ENCODE results near the gene KRTAP5-2. TPM values are rescaled to one million over a fixed set of nuclear protein-coding genes. Genes with fewer than 3 reads are reported as not detected.
A peak's percentile ranks its signal among the peaks of the same experiment; 100 is the strongest.

The KRTAP5-2 gene
- polyA plus RNA-seq, 3 donors: not detected

DNA sequence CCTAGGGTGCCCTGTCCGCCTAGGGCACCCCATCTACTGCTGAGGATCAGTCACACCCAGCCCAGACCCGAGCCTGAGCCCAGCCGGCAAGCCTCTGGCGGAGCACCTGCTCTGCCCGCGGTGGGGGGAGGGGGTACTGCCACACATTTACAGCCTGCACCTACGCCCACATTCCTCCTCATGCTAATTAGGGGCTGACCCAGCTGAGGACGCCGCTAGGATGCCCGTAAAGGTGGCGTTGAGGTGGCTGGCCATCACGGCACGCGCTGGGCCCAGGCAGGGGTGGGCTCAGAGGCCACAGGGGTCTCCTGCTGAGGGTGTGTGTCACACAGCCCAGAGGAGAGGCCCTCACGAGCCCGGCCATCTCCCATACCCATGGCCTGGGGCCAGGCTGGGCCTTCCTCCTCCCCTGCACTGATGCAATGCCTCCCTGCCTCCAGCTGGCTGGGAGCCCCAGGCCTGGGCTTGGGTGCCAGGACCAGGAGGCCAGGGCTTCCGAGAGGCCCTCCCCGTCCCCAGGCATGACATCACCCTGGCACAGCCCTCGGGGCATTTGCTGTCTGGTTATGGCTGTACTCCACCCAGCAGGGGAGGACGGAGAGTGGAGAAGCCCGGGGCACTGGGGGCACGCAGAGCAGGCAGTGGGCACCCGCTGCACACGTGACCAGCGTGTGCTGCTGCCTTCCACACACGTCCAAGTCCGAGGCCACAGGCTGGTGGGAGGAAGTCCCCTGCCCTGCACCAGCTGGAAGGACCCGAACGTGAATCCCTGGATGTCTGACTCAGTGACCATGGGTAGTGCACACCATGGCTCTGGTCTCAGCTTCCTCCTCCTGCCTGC lies 38.8 kb downstream of the KRTAP5-2 start:
- Histone ChIP-seq H3K27ac (ENCODE audit: low read depth in 1 of 2, low read length in 2 of 2) (no peak overlapping the region), H3K4me2 (replicated peaks; ENCODE audit: extremely low read depth, low read length, poor library complexity, severe bottlenecking) (no peak overlapping the region), H3K79me2 (ENCODE audit: insufficient read depth, low read length) (no peaks in the 10 kb centered on the region), H3K36me3 (replicated peaks in 1 of 2; ENCODE audit: control insufficient read depth in 1 of 2, insufficient read depth in 2 of 2, low read length in 2 of 2) (no peaks in the 10 kb centered on the region), H3K4me1 (ENCODE audit: control insufficient read depth in 1 of 2, insufficient read depth in 2 of 2, low read length in 2 of 2) (no peaks in the 10 kb centered on the region), H2AFZ (ENCODE audit: insufficient read depth, low read depth, low read length, poor library complexity, severe bottlenecking) (no peak overlapping the region), H3K9me3 (replicated peaks in 1 of 2; ENCODE audit: control insufficient read depth in 1 of 2, insufficient read depth in 1 of 2, low read length in 2 of 2) (no peaks in the 10 kb centered on the region), H3K27me3 (ENCODE audit: control insufficient read depth in 2 of 2, insufficient read depth in 2 of 2, low read length in 2 of 2) (peaks cover 0 to 25% of the 10 kb centered on the region in 2 donors), H3K4me3 (replicated peaks in 1 of 3; ENCODE audit: low read depth in 2 of 3, low read length in 3 of 3) (no peak overlapping the region), H3K9ac (ENCODE audit: insufficient read depth, low read length, poor library complexity, severe bottlenecking) (no peak overlapping the region), H4K20me1 (ENCODE audit: insufficient read depth, low read length) (no peaks in the 10 kb centered on the region)
- 71% methylated on average over 26 of the region's 29 CpGs for WGBS (ENCODE audit: insufficient coverage)
- Mint-ChIP-seq H3K36me3 (no peaks in the 10 kb centered on the region), H3K4me1 (no peaks in the 10 kb centered on the region), H3K4me3 (peak overlapping the region in 1 of 2 donors; percentile 39), H3K27ac (no peak overlapping the region), H3K9me3 (peaks cover 0 to 3% (median 0%) of the 10 kb centered on the region in 7 donors), H3K27me3 (ENCODE audit: low read depth in 3 of 3) (peaks cover 28 to 57% (median 33%) of the 10 kb centered on the region in 3 donors)
- DNase-seq: no peak
- no peak for TF ChIP-seq CTCF (IDR thresholded peaks at IDR 0.05)
- intact Hi-C loops (cut with micrococcal nuclease): no loop called here

GRCh38 chr11:1558775-1559110 lies 39.4 kb downstream of the KRTAP5-2 start:
- Mint-ChIP-seq H3K36me3 (no peaks in the 10 kb centered on the region), H3K27me3 (ENCODE audit: low read depth in 3 of 3) (peaks cover 34 to 61% (median 39%) of the 10 kb centered on the region in 3 donors), H3K9me3 (peaks cover 0 to 3% (median 0%) of the 10 kb centered on the region in 7 donors), H3K4me1 (no peaks in the 10 kb centered on the region), H3K4me3 (peak overlapping the region in 1 of 2 donors; percentile 39), H3K27ac (no peak overlapping the region)
- H3K9ac ChIP-seq (ENCODE audit: insufficient read depth, low read length, poor library complexity, severe bottlenecking): no peak overlapping the region
- H3K4me2 ChIP-seq (replicated peaks; ENCODE audit: extremely low read depth, low read length, poor library complexity, severe bottlenecking): no peak overlapping the region
- intact Hi-C loops (cut with micrococcal nuclease): no loop called here
- no peaks in the 10 kb centered on the region for H3K79me2 ChIP-seq (ENCODE audit: insufficient read depth, low read length)
- no peak for DNase-seq
- no peak overlapping the region for H3K4me3 ChIP-seq (replicated peaks in 1 of 3; ENCODE audit: low read depth in 2 of 3, low read length in 3 of 3)
- no peak overlapping the region for H2AFZ ChIP-seq (ENCODE audit: insufficient read depth, low read depth, low read length, poor library complexity, severe bottlenecking)
- no peaks in the 10 kb centered on the region for H4K20me1 ChIP-seq (ENCODE audit: insufficient read depth, low read length)
- TF ChIP-seq CTCF (IDR thresholded peaks at IDR 0.05): no peak
- H3K36me3 ChIP-seq (replicated peaks in 1 of 2; ENCODE audit: control insufficient read depth in 1 of 2, insufficient read depth in 2 of 2, low read length in 2 of 2): no peaks in the 10 kb centered on the region
- H3K9me3 ChIP-seq (replicated peaks in 1 of 2; ENCODE audit: control insufficient read depth in 1 of 2, insufficient read depth in 1 of 2, low read length in 2 of 2): no peaks in the 10 kb centered on the region
- 80% methylated on average over 9 of the region's 12 CpGs for WGBS (ENCODE audit: insufficient coverage)
- peaks cover 0 to 31% of the 10 kb centered on the region in 2 donors for H3K27me3 ChIP-seq (ENCODE audit: control insufficient read depth in 2 of 2, insufficient read depth in 2 of 2, low read length in 2 of 2)
- no peak overlapping the region for H3K27ac ChIP-seq (ENCODE audit: low read depth in 1 of 2, low read length in 2 of 2)
- H3K4me1 ChIP-seq (ENCODE audit: control insufficient read depth in 1 of 2, insufficient read depth in 2 of 2, low read length in 2 of 2): no peaks in the 10 kb centered on the region

All from CD14-positive monocyte (primary cell).